HepG2 (cell line): ENCODE results near the gene GGACT. TPM values are rescaled to one million over a fixed set of nuclear protein-coding genes. Genes with fewer than 3 reads are reported as not detected.
A peak's percentile ranks its signal among the peaks of the same experiment; 100 is the strongest.

Source experiments
- ARNTL ChIP-seq: sonication (generic); formaldehyde crosslinking; IDR thresholded peaks from 2 replicates; pipeline ENCODE4 v1.4.0; 2020; ENCODE audit warnings: mild to moderate bottlenecking, missing genetic modification reagents
- ATM ChIP-seq: fragments of 450-650 bp; IDR thresholded peaks from 2 replicates; pipeline ENCODE4 v1.7.1; 2017; ENCODE audit warnings: mild to moderate bottlenecking, borderline replicate concordance
- EHMT2 ChIP-seq: fragments of 200-600 bp; sonication (generic); IDR thresholded peaks from 2 replicates; pipeline ENCODE4 v1.7.0; 2017; ENCODE audit warnings: antibody characterized with exemption, low read depth, low read length, borderline replicate concordance
- FIP1L1 ChIP-seq: fragments of 200-400 bp; formaldehyde crosslinking; IDR thresholded peaks from 2 replicates; pipeline ENCODE4 v1.6.1; 2018; ENCODE audit warnings: low read depth, mild to moderate bottlenecking, low read length, moderate library complexity, borderline replicate concordance; ENCODE audit not compliant: insufficient read depth
- FOXP1 ChIP-seq, 2 experiments: fragments of 450-650 bp in 1 of 2; IDR thresholded peaks; 2 replicates each; pipeline ENCODE4 v1.6.1; 2017 to 2018; ENCODE audit warnings: antibody characterized with exemption in 1 of 2
- HOXA5 ChIP-seq: sonication (generic); formaldehyde crosslinking; IDR thresholded peaks from 2 replicates; pipeline ENCODE4 v1.4.0; 2020; ENCODE audit warnings: missing genetic modification reagents
- KAT8 ChIP-seq: IDR thresholded peaks from 2 replicates; pipeline ENCODE4 v1.6.1; 2016; ENCODE audit warnings: missing genetic modification reagents, missing compliant biosample characterization
- KDM2A ChIP-seq: sonication (generic); formaldehyde crosslinking; IDR thresholded peaks from 2 replicates; pipeline ENCODE4 v1.4.0; 2020; ENCODE audit warnings: low read depth, missing genetic modification reagents, borderline replicate concordance
- MEF2D ChIP-seq: sonication (generic); formaldehyde crosslinking; IDR thresholded peaks from 2 replicates; pipeline ENCODE4 v1.5.1; 2020; ENCODE audit warnings: mild to moderate bottlenecking, missing genetic modification reagents
- RXRA ChIP-seq: sonication (generic); formaldehyde crosslinking; IDR thresholded peaks from 2 replicates; pipeline ENCODE4 v1.5.1; 2020; ENCODE audit warnings: missing genetic modification reagents
- SIN3B ChIP-seq: fragments of 150-350 bp; IDR thresholded peaks from 2 replicates; pipeline ENCODE4 v1.6.1; 2014; ENCODE audit warnings: low read length
- SMARCE1 ChIP-seq: fragments of 450-650 bp; IDR thresholded peaks from 2 replicates; pipeline ENCODE4 v1.6.1; 2017; ENCODE audit warnings: borderline replicate concordance
- SRF ChIP-seq: IDR thresholded peaks from 2 replicates; pipeline ENCODE4 v1.6.1; 2011; ENCODE audit warnings: mild to moderate bottlenecking, low read depth, low read length, moderate library complexity
- SRSF1 ChIP-seq: fragments of 200-400 bp; formaldehyde crosslinking; optimal IDR thresholded peaks from 2 replicates; pipeline ENCODE3; 2017; ENCODE audit warnings: mild to moderate bottlenecking, low read depth, low read length, moderate library complexity
- ZNF180 ChIP-seq: sonication (generic); formaldehyde crosslinking; IDR thresholded peaks from 2 replicates; pipeline ENCODE4 v1.4.0; 2020; ENCODE audit warnings: low read depth, missing genetic modification reagents, borderline replicate concordance
- ZNF264 ChIP-seq: sonication (generic); formaldehyde crosslinking; IDR thresholded peaks from 2 replicates; pipeline ENCODE4 v1.4.0; 2020; ENCODE audit warnings: missing genetic modification reagents
- ZNF709 ChIP-seq: sonication (generic); formaldehyde crosslinking; IDR thresholded peaks from 2 replicates; pipeline ENCODE4 v1.5.0; 2020; ENCODE audit warnings: mild to moderate bottlenecking, missing genetic modification reagents
- ZSCAN25 ChIP-seq: sonication (generic); formaldehyde crosslinking; IDR thresholded peaks from 2 replicates; pipeline ENCODE4 v1.8.0; 2022; ENCODE audit warnings: mild to moderate bottlenecking, missing genetic modification reagents
- polyA plus RNA-seq, 8 experiments: library from polyadenylated mRNA; depleted of rRNA in 3 of 8; stranded (reverse) in 7 of 8; unstranded in 1 of 8; fragments of >200 nt; fragmentation: Illumina TruSeq in 4 of 8; extraction: Trizol in 4 of 8; gene quantifications; 2 replicates each; pipeline versions ENCODE4 v1.2.1 to v1.2.3, GENCODE V29; 2011 to 2016; ENCODE audit warnings: low read depth in 4 of 8, missing spikeins in 1 of 8, mixed read lengths in 1 of 8; ENCODE audit not compliant: insufficient read depth in 1 of 8
- total RNA-seq, 5 experiments: library from RNA; depleted of rRNA; stranded (reverse); fragments of >200 nt; fragmentation: Illumina TruSeq; extraction: Trizol; gene quantifications; 2 replicates each; pipeline ENCODE4 v1.2.3, GENCODE V29; 2016; ENCODE audit warnings: low read depth in 1 of 5
- TF ChIP-seq, protein P1 (sequence below): sonication (generic); formaldehyde crosslinking; IDR thresholded peaks from 2 replicates; pipeline ENCODE4 v1.5.0; 2020; ENCODE audit warnings: missing genetic modification reagents
- TF ChIP-seq, protein P2 (sequence below): sonication (generic); formaldehyde crosslinking; IDR thresholded peaks from 2 replicates; pipeline ENCODE4 v1.4.0; 2020; ENCODE audit warnings: low read depth, mild to moderate bottlenecking, missing genetic modification reagents
- TF ChIP-seq, protein P3 (sequence below): IDR thresholded peaks from 2 replicates; pipeline ENCODE4 v1.6.1; 2016; ENCODE audit warnings: missing compliant biosample characterization, missing genetic modification reagents, borderline replicate concordance
- TF ChIP-seq, protein P4 (sequence below): sonication (generic); formaldehyde crosslinking; IDR thresholded peaks from 2 replicates; pipeline ENCODE4 v1.8.1; 2023; ENCODE audit warnings: missing genetic modification reagents, inconsistent platforms, borderline replicate concordance

GGACT gene
- total and polyA plus RNA-seq, 2 of the 13 experiments (the other 11 are each of a cell fraction or from before 2014, with no cell fraction given) = 1.7 to 1.9 TPM

DNA sequence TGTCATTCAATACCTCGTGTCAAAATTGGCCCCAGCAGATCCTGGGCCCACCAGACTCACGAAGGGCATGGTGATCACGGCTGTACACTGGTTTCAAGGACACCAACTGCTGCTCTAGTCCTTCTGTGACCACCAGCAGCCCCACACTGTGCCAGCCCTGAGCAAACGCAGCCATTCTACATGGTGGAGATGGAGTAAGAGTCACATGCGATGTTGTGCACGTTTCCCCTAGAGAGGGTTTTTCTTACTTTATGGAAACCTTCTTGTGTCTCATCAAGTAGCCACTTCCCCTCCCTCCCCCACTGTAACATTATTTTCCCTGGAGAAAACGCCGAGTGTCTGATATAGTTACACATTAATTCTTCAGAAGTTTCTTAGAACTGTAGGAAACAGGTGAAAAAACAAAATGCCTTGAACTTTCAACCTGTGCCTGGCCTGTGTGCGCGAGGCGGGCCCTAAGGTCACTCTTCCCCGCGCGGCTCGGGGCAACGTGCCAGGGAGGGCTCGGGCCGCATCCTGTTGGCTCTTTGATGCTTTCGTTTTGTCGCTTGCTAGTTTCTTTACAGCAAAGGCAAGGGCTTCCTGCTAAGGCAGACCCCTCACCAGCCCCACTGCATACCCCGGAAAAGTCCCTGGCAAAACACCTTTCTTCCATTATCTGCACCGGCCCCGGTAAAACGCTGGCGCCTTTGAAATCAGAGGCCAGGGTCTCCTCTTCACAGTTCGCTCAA lies 44.6 kb downstream of the GGACT start (continued):
- TF ChIP-seq MEF2D (no peak), HOXA5 (CRISPR knock-in tag) (peak; percentile 70), ZNF264 (CRISPR knock-in tag) (peak; percentile 52; the same call in 1 of the 2 replicates), ARNTL (CRISPR knock-in tag) (no peak; the same call in none of the 2 replicates), SRSF1 (no peak), RXRA (peak; percentile 73; the same call in 1 of the 2 replicates), SRF (no peak), KDM2A (CRISPR knock-in tag) (peak; percentile 54), SMARCE1 (no peak), ATM (no peak), ZNF709 (CRISPR knock-in tag) (0 out of 2 replicates have a peak, but pooled peaks have one; percentile 64), ZSCAN25 (CRISPR knock-in tag) (no peak), FOXP1 (IDR thresholded peaks at IDR 0.05) (no peak), FOXP1 (CRISPR knock-in tag; IDR thresholded peaks at IDR 0.05) (peak; percentile 58), KAT8 (CRISPR knock-in tag) (peak; percentile 36; the same call in 1 of the 2 replicates), SIN3B (no peak), ZNF180 (CRISPR knock-in tag) (no peak), EHMT2 (no peak), FIP1L1 (no peak)
- TF ChIP-seq, protein P1, sequence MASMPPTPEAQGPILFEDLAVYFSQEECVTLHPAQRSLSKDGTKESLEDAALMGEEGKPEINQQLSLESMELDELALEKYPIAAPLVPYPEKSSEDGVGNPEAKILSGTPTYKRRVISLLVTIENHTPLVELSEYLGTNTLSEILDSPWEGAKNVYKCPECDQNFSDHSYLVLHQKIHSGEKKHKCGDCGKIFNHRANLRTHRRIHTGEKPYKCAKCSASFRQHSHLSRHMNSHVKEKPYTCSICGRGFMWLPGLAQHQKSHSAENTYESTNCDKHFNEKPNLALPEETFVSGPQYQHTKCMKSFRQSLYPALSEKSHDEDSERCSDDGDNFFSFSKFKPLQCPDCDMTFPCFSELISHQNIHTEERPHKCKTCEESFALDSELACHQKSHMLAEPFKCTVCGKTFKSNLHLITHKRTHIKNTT (CRISPR knock-in tag) = no peak
- TF ChIP-seq, protein P2, sequence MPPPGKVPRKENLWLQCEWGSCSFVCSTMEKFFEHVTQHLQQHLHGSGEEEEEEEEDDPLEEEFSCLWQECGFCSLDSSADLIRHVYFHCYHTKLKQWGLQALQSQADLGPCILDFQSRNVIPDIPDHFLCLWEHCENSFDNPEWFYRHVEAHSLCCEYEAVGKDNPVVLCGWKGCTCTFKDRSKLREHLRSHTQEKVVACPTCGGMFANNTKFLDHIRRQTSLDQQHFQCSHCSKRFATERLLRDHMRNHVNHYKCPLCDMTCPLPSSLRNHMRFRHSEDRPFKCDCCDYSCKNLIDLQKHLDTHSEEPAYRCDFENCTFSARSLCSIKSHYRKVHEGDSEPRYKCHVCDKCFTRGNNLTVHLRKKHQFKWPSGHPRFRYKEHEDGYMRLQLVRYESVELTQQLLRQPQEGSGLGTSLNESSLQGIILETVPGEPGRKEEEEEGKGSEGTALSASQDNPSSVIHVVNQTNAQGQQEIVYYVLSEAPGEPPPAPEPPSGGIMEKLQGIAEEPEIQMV = no peak
- TF ChIP-seq, protein P3, sequence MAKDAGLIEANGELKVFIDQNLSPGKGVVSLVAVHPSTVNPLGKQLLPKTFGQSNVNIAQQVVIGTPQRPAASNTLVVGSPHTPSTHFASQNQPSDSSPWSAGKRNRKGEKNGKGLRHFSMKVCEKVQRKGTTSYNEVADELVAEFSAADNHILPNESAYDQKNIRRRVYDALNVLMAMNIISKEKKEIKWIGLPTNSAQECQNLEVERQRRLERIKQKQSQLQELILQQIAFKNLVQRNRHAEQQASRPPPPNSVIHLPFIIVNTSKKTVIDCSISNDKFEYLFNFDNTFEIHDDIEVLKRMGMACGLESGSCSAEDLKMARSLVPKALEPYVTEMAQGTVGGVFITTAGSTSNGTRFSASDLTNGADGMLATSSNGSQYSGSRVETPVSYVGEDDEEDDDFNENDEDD (CRISPR knock-in tag) = peak; percentile 73; the same call in 1 of the 2 replicates
- TF ChIP-seq, protein P4, sequence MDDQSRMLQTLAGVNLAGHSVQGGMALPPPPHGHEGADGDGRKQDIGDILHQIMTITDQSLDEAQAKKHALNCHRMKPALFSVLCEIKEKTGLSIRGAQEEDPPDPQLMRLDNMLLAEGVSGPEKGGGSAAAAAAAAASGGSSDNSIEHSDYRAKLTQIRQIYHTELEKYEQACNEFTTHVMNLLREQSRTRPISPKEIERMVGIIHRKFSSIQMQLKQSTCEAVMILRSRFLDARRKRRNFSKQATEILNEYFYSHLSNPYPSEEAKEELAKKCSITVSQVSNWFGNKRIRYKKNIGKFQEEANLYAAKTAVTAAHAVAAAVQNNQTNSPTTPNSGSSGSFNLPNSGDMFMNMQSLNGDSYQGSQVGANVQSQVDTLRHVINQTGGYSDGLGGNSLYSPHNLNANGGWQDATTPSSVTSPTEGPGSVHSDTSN = no peak
